Keratinocyte (primary cell): Measurements from ENCODE around the gene C16orf90. TPM values are rescaled to one million over a fixed set of nuclear protein-coding genes. Genes with fewer than 3 reads are reported as not detected.

Source experiments
- DNase-seq: peaks from one replicate; pipeline ENCODE4 v3.0.0-alpha.2; 2011; ENCODE audit warnings: low read depth, missing footprints, low spot score
- FAIRE-seq: peaks from 2 replicates; lab custom pipeline; 2011; peaks lifted over from hg19 to GRCh38; lab: Jason Lieb, UNC
- H2AFZ ChIP-seq: 2 replicates; pipeline ENCODE4 v1.6.0; 2012; ENCODE audit warnings: low read length, control low read depth, inconsistent platforms; ENCODE audit not compliant: control insufficient read depth
- H3K27ac ChIP-seq: 2 replicates; pipeline ENCODE4 v1.5.1; 2011; ENCODE audit warnings: low read length; ENCODE audit not compliant: control insufficient read depth, insufficient read depth
- H3K27me3 ChIP-seq: 3 replicates; pipeline ENCODE4 v1.6.0; 2011; ENCODE audit warnings: low read length; ENCODE audit not compliant: control insufficient read depth, insufficient read depth; ENCODE audit errors: extremely low read depth
- H3K36me3 ChIP-seq, 2 experiments: 2 replicates in 1 of 2; 3 replicates in 1 of 2; pipeline ENCODE4 v1.5.1; 2011; ENCODE audit warnings: low read length in 2 of 2, mild to moderate bottlenecking in 1 of 2; ENCODE audit not compliant: control insufficient read depth in 2 of 2, insufficient read depth in 2 of 2; ENCODE audit errors: extremely low read depth in 1 of 2
- H3K4me1 ChIP-seq: 3 replicates; pipeline ENCODE4 v1.5.1; 2011; ENCODE audit warnings: low read length; ENCODE audit not compliant: control insufficient read depth, insufficient read depth; ENCODE audit errors: extremely low read depth
- H3K4me2 ChIP-seq: 3 replicates; pipeline ENCODE4 v1.6.0; 2011; ENCODE audit warnings: low read depth, low read length; ENCODE audit not compliant: control insufficient read depth, insufficient read depth; ENCODE audit errors: extremely low read depth
- H3K4me3 ChIP-seq, 3 experiments: fragments of 200-600 bp in 1 of 3; sonication (generic) in 1 of 3; 2 replicates in 2 of 3; 3 replicates in 1 of 3; pipeline ENCODE4 v1.5.1; 2011 to 2016; ENCODE audit warnings: low read length in 3 of 3, mild to moderate bottlenecking in 3 of 3, control low read depth in 2 of 3, inconsistent platforms in 1 of 3, low read depth in 1 of 3, mixed read lengths in 1 of 3, mixed run types in 1 of 3, moderate library complexity in 1 of 3; ENCODE audit not compliant: control insufficient read depth in 2 of 3, insufficient read depth in 2 of 3; ENCODE audit errors: extremely low read depth in 1 of 3
- H3K79me2 ChIP-seq: 2 replicates; pipeline ENCODE4 v1.6.0; 2012; ENCODE audit warnings: low read length; ENCODE audit not compliant: control insufficient read depth, insufficient read depth
- H3K9ac ChIP-seq: 3 replicates; pipeline ENCODE4 v1.6.0; 2011; ENCODE audit warnings: low read length; ENCODE audit not compliant: control insufficient read depth, insufficient read depth; ENCODE audit errors: extremely low read depth
- H3K9me1 ChIP-seq: 3 replicates; pipeline ENCODE4 v1.6.0; 2011; ENCODE audit warnings: low read length; ENCODE audit not compliant: control insufficient read depth, insufficient read depth; ENCODE audit errors: extremely low read depth
- H3K9me3 ChIP-seq: 2 replicates; pipeline ENCODE4 v1.5.1; 2012; ENCODE audit warnings: low read depth, low read length; ENCODE audit not compliant: control insufficient read depth
- H4K20me1 ChIP-seq: 3 replicates; pipeline ENCODE4 v1.6.0; 2011; ENCODE audit warnings: low read length; ENCODE audit not compliant: control insufficient read depth, insufficient read depth; ENCODE audit errors: extremely low read depth
- CTCF ChIP-seq, 3 experiments: IDR thresholded peaks in 1 of 3; conservative IDR thresholded peaks in 1 of 3; optimal IDR thresholded peaks in 1 of 3; 2 replicates in 2 of 3; 3 replicates in 1 of 3; pipeline versions ENCODE3 to v1.5.1; 2011; ENCODE audit warnings: low read length in 3 of 3, mild to moderate bottlenecking in 3 of 3, moderate library complexity in 2 of 3, control low read depth in 1 of 3, inconsistent platforms in 1 of 3; ENCODE audit not compliant: insufficient read depth in 2 of 3; ENCODE audit errors: extremely low read depth in 1 of 3
- EZH2 ChIP-seq: IDR thresholded peaks from one replicate; pipeline ENCODE4 v1.6.1; 2012; ENCODE audit warnings: inconsistent platforms, mild to moderate bottlenecking, low read length, moderate library complexity
- dilution Hi-C: fragments of 300-500 bp; cut with MboI; formaldehyde crosslinking; loops from one replicate; pipeline ENCODE4 v1.7.0; 2020; ENCODE audit warnings: low sequenced_read_pairs; ENCODE audit not compliant: extremely low pct_ligation_motif_present
- polyA plus RNA-seq, 5 experiments: library from polyadenylated mRNA; depleted of rRNA in 3 of 5; stranded (reverse) in 3 of 5; stranded (forward) in 1 of 5; unstranded in 1 of 5; fragments of >200 nt; gene quantifications; 1 replicate in 1 of 5; 2 replicates in 3 of 5; 3 replicates in 1 of 5; pipeline versions ENCODE4 v1.2.1 to v1.2.3, GENCODE V29; 2011 to 2012; ENCODE audit warnings: missing spikeins in 2 of 5, low read depth in 1 of 5, low replicate concordance in 1 of 5

C16orf90 gene
- polyA plus RNA-seq, 1 donor (not counting 4 experiments of a cell fraction or from before 2014, with no cell fraction given): not detected

GRCh38 chr16:3460585-3460984 lies 34.7 kb downstream of the C16orf90 start:
- H4K20me1 ChIP-seq: peaks cover 10% of the 10 kb centered on the region
- FAIRE-seq (no peak), DNase-seq (no peak)
- H3K9me1 ChIP-seq: no peaks in the 10 kb centered on the region
- H3K79me2 ChIP-seq: peaks cover 72% of the 10 kb centered on the region
- dilution Hi-C loops: no loop called here
- no peak for TF ChIP-seq CTCF (optimal IDR thresholded peaks at IDR 0.05 in 1 of 3, IDR thresholded peaks at IDR 0.05 in 1 of 3, conservative IDR thresholded peaks at IDR 0.05 in 1 of 3; ENCODE audit: extremely low read depth in 1 of 3, insufficient read depth in 2 of 3, low read length in 3 of 3)
- TF ChIP-seq EZH2: no peak
- no peak overlapping the region for H2AFZ ChIP-seq
- no peak overlapping the region for H3K4me3 ChIP-seq
- H3K4me1 ChIP-seq: peaks cover 16% of the 10 kb centered on the region
- H3K4me2 ChIP-seq: no peak overlapping the region
- no peaks in the 10 kb centered on the region for H3K9me3 ChIP-seq
- H3K9ac ChIP-seq: no peak overlapping the region
- H3K36me3 ChIP-seq: no peaks in the 10 kb centered on the region
- no peaks in the 10 kb centered on the region for H3K27me3 ChIP-seq
- H3K27ac ChIP-seq: no peak overlapping the region

- dilution Hi-C loops: no loop called here
- H3K9me1 ChIP-seq: no peaks in the 10 kb centered on the region
- H3K9me3 ChIP-seq: no peaks in the 10 kb centered on the region
- peaks cover 67% of the 10 kb centered on the region for H3K79me2 ChIP-seq
- no peak overlapping the region for H3K9ac ChIP-seq
- H2AFZ ChIP-seq: no peak overlapping the region
- no peak overlapping the region for H3K4me2 ChIP-seq
- TF ChIP-seq EZH2 (no peak), CTCF (optimal IDR thresholded peaks at IDR 0.05 in 1 of 3, IDR thresholded peaks at IDR 0.05 in 1 of 3, conservative IDR thresholded peaks at IDR 0.05 in 1 of 3; ENCODE audit: extremely low read depth in 1 of 3, insufficient read depth in 2 of 3, low read length in 3 of 3) (no peak)
- no peak overlapping the region for H3K27ac ChIP-seq
- no peaks in the 10 kb centered on the region for H3K27me3 ChIP-seq
- FAIRE-seq: no peak
- peaks cover 16% of the 10 kb centered on the region for H3K4me1 ChIP-seq
- no peak overlapping the region for H3K4me3 ChIP-seq
- peaks cover 10% of the 10 kb centered on the region for H4K20me1 ChIP-seq
- H3K36me3 ChIP-seq: no peaks in the 10 kb centered on the region
- DNase-seq: no peak
These were observed 35.2 kb downstream of the C16orf90 start for GRCh38 chr16:3460121-3460520.
